ENCODE measurements around the gene TBXA2R. TPM values are rescaled to one million over a fixed set of nuclear protein-coding genes. Genes with fewer than 3 reads are reported as not detected.

TBXA2R gene
- total and polyA plus RNA-seq, 2 experiments from 2014 or later: 0.42 to 0.73 TPM

- TF ChIP-seq ZNF462 (CRISPR knock-in tag; IDR thresholded peaks at IDR 0.05): no peak
- no peak for TF ChIP-seq CREB1 (CRISPR knock-in tag; IDR thresholded peaks at IDR 0.05; ENCODE audit: low read depth)
Observed at GRCh38 chr19:3546119-3546518, 60.6 kb downstream of the TBXA2R start (continued).

GRCh38 chr19:3545669-3546034 lies 61.0 kb downstream of the TBXA2R start:
- Mint-ChIP-seq H3K4me1 (no peaks in the 10 kb centered on the region; the same call in 2 of the 3 replicates), H3K27ac (no peak overlapping the region), H3K36me3 (ENCODE audit: low read depth) (peaks cover 7% of the 10 kb centered on the region), H3K9me3 (no peaks in the 10 kb centered on the region), H3K27me3 (ENCODE audit: insufficient read depth, low read depth, poor library complexity) (peaks cover 12% of the 10 kb centered on the region), H3K4me3 (no peak overlapping the region)
- no peaks in the 10 kb centered on the region for H3K36me3 ChIP-seq (ENCODE audit: insufficient read depth)
- H3K27me3 ChIP-seq (ENCODE audit: insufficient read depth): no peaks in the 10 kb centered on the region
- no peak overlapping the region for H2AFZ ChIP-seq
- no peak overlapping the region for H3K4me3 ChIP-seq
- H3K27ac ChIP-seq (ENCODE audit: low read depth): no peak overlapping the region
- ATAC-seq (no peak), DNase-seq (ENCODE audit: low spot score) (no peak)
- H3F3A ChIP-seq (replicated peaks; ENCODE audit: low read depth): peaks cover 6% of the 10 kb centered on the region; the same call in 1 of the 2 replicates
- H3K9me2 ChIP-seq (ENCODE audit: insufficient read depth): no peaks in the 10 kb centered on the region
- no peak overlapping the region for H3K4me2 ChIP-seq
- no peaks in the 10 kb centered on the region for H3K4me1 ChIP-seq (ENCODE audit: insufficient read depth)
- H3K79me2 ChIP-seq (replicated peaks; ENCODE audit: insufficient read depth): no peaks in the 10 kb centered on the region
- H4K20me1 ChIP-seq (replicated peaks; ENCODE audit: insufficient read depth): peaks cover 7% of the 10 kb centered on the region
- no peak for TF ChIP-seq ZNF331 (CRISPR knock-in tag; IDR thresholded peaks at IDR 0.05; ENCODE audit: low read depth)
- TF ChIP-seq NANOG (IDR thresholded peaks at IDR 0.05; ENCODE audit: borderline replicate concordance): no peak
- TF ChIP-seq CTCF (conservative IDR thresholded peaks at IDR 0.05; ENCODE audit: low read depth in 2 of 2): no peak
- TF ChIP-seq CREB1 (CRISPR knock-in tag; IDR thresholded peaks at IDR 0.05; ENCODE audit: low read depth): no peak
- TF ChIP-seq STAT1 (IDR thresholded peaks at IDR 0.05; ENCODE audit: unreplicated experiment): no peak
- TF ChIP-seq REST (IDR thresholded peaks at IDR 0.05; ENCODE audit: unreplicated experiment): no peak
- TF ChIP-seq POLR2AphosphoS5 (IDR thresholded peaks at IDR 0.05; ENCODE audit: low read depth): no peak
- TF ChIP-seq ETS1 (IDR thresholded peaks at IDR 0.05): no peak
- TF ChIP-seq JUNB (IDR thresholded peaks at IDR 0.05; ENCODE audit: unreplicated experiment): no peak

All from GM23338 (cell line).